HCT116 (cell line): ENCODE results near the gene LMCD1. TPM values are rescaled to one million over a fixed set of nuclear protein-coding genes. Genes with fewer than 3 reads are reported as not detected.
"Not testable (repeated sequence)": the region's sequence is repeated elsewhere in the genome, so short reads cannot be mapped to it uniquely, and the experiment has no call there.

ENCODE experiments used
- ATAC-seq: fragments of 200-7000 bp; cut with Tn5 transposase; 2 replicates; pipeline ENCODE4 v1.9.1; 2020; ENCODE audit warnings: mild to moderate bottlenecking, moderate library complexity
- BruUV-seq: library from RNA; stranded (reverse); fragments of 400-500 nt; replicated peaks from 2 replicates; lab custom pipeline; 2021; lab: Mats Ljungman, UMichigan
- CTCF ChIA-PET: fragments of 300-600 bp; sonication (Branson Sonifier 250); formaldehyde crosslinking; loops from one replicate; lab custom pipeline; 2021; ENCODE audit warnings: antibody characterized with exemption; lab: Charles Lee
- POLR2A ChIA-PET: fragments of 300-600, 350-600 bp; sonication (Branson Sonifier 250); formaldehyde crosslinking; loops from one replicate; lab custom pipeline; 2021; ENCODE audit warnings: antibody characterized with exemption; lab: Charles Lee
- RAD21 ChIA-PET, 2 experiments: fragments of 300-600 bp; sonication (Branson Sonifier 250); formaldehyde crosslinking; loops; one replicate each; lab custom pipeline; 2023; ENCODE audit warnings: low total read pairs in 2 of 2; ENCODE audit not compliant: uncharacterized antibody in 2 of 2, unreplicated experiment in 2 of 2, low non-redundant PET in 1 of 2; lab: Charles Lee
- DNase-seq: peaks from one replicate; pipeline ENCODE4 v3.0.0-alpha.2; 2010; ENCODE audit warnings: low read depth, low spot score
- H2AFZ ChIP-seq: fragments of 200-600 bp; shearing (Covaris generic), sonication (generic); 2 replicates; pipeline ENCODE4 v1.6.1; 2017; ENCODE audit warnings: low read depth, mixed run types, mixed read lengths, antibody characterized with exemption, low read length; ENCODE audit not compliant: poor library complexity, severe bottlenecking
- H3K27ac ChIP-seq: 2 replicates; pipeline ENCODE4 v1.5.1; 2012; ENCODE audit warnings: low read depth, low read length
- H3K27me3 ChIP-seq: fragments of 200-600 bp; sonication (generic); 2 replicates; pipeline ENCODE4 v1.6.1; 2016; ENCODE audit warnings: mixed run types, low read length, mixed read lengths; ENCODE audit not compliant: insufficient read depth
- H3K36me3 ChIP-seq, 2 experiments: fragments of 200-500 bp in 1 of 2; fragments of 200-600 bp in 1 of 2; sonication (Bioruptor generic) in 1 of 2; sonication (generic) in 1 of 2; 2 replicates each; pipeline versions ENCODE4 v1.5.1 to v1.6.1; 2014 to 2016; ENCODE audit warnings: low read length in 2 of 2, inconsistent platforms in 1 of 2, mixed read lengths in 1 of 2, mixed run types in 1 of 2; ENCODE audit not compliant: insufficient read depth in 2 of 2, control insufficient read depth in 1 of 2
- H3K4me1 ChIP-seq, 2 experiments: fragments of 200-600 bp in 1 of 2; sonication (generic) in 1 of 2; 2 replicates each; pipeline versions ENCODE4 v1.5.1 to v1.6.1; 2012 to 2017; ENCODE audit warnings: low read length in 2 of 2, inconsistent platforms in 1 of 2, mild to moderate bottlenecking in 1 of 2, mixed read lengths in 1 of 2, mixed run types in 1 of 2, moderate library complexity in 1 of 2; ENCODE audit not compliant: insufficient read depth in 2 of 2, control insufficient read depth in 1 of 2
- H3K4me2 ChIP-seq: fragments of 200-600 bp; sonication (generic); 2 replicates; pipeline ENCODE4 v1.6.1; 2017; ENCODE audit warnings: mixed run types, low read length, mixed read lengths
- H3K4me3 ChIP-seq, 2 experiments: fragments of 200-600 bp in 1 of 2; sonication (generic) in 1 of 2; replicated peaks in 1 of 2; 2 replicates each; pipeline ENCODE4 v1.5.1; 2011 to 2016; ENCODE audit warnings: low read length in 2 of 2, control low read depth in 1 of 2, low read depth in 1 of 2, mild to moderate bottlenecking in 1 of 2, mixed read lengths in 1 of 2, mixed run types in 1 of 2
- H3K79me2 ChIP-seq: fragments of 200-600 bp; sonication (generic); 2 replicates; pipeline ENCODE4 v1.6.1; 2017; ENCODE audit warnings: mild to moderate bottlenecking, mixed run types, low read length, moderate library complexity, mixed read lengths; ENCODE audit not compliant: insufficient read depth
- H3K9ac ChIP-seq: fragments of 200-600 bp; sonication (generic); 2 replicates; pipeline ENCODE4 v1.6.1; 2016; ENCODE audit warnings: low read length, mixed read lengths
- H3K9me2 ChIP-seq: fragments of 200-600 bp; sonication (generic), shearing (Covaris generic); 2 replicates; pipeline ENCODE4 v1.6.1; 2017; ENCODE audit warnings: mixed run types, mild to moderate bottlenecking, moderate library complexity; ENCODE audit not compliant: insufficient read depth
- H3K9me3 ChIP-seq, 2 experiments: fragments of 200-500 bp in 1 of 2; fragments of 200-600 bp in 1 of 2; sonication (Bioruptor generic) in 1 of 2; sonication (generic) in 1 of 2; 2 replicates each; pipeline ENCODE4 v1.6.1; 2014 to 2017; ENCODE audit warnings: low read length in 2 of 2, mixed read lengths in 2 of 2, inconsistent platforms in 1 of 2, low read depth in 1 of 2, mild to moderate bottlenecking in 1 of 2, mixed run types in 1 of 2, moderate library complexity in 1 of 2; ENCODE audit not compliant: control insufficient read depth in 1 of 2, insufficient read depth in 1 of 2
- H4K20me1 ChIP-seq: fragments of 200-600 bp; sonication (generic), shearing (Covaris generic); 2 replicates; pipeline ENCODE4 v1.6.1; 2017; ENCODE audit warnings: mixed run types, mild to moderate bottlenecking, moderate library complexity; ENCODE audit not compliant: insufficient read depth
- CTCF ChIP-seq, 3 experiments: fragments of 200-600 bp in 1 of 3; sonication (generic) in 1 of 3; IDR thresholded peaks in 2 of 3; conservative IDR thresholded peaks in 1 of 3; 2 replicates each; pipeline ENCODE4 v1.5.1; 2012 to 2017; ENCODE audit warnings: low read depth in 2 of 3, low read length in 2 of 3, antibody characterized with exemption in 1 of 3, borderline replicate concordance in 1 of 3, control low read depth in 1 of 3, mild to moderate bottlenecking in 1 of 3, mixed read lengths in 1 of 3, mixed run types in 1 of 3, moderate library complexity in 1 of 3; ENCODE audit not compliant: insufficient read depth in 1 of 3
- ELF1 ChIP-seq: IDR thresholded peaks from 2 replicates; pipeline ENCODE4 v1.6.1; 2012; ENCODE audit warnings: low read depth, borderline replicate concordance
- REST ChIP-seq: IDR thresholded peaks from 2 replicates; pipeline ENCODE4 v1.6.1; 2012; ENCODE audit warnings: low read depth
- YY1 ChIP-seq: IDR thresholded peaks from 2 replicates; pipeline ENCODE4 v1.6.1; 2011; ENCODE audit warnings: low read length, low read depth, moderate library complexity, mild to moderate bottlenecking; ENCODE audit not compliant: insufficient replicate concordance; ENCODE audit errors: extremely low read depth
- intact Hi-C: fragments of 100-400 bp; cut with micrococcal nuclease; formaldehyde crosslinking; loops from 2 replicates; pipeline ENCODE4 v1.10.0; 2022
- total RNA-seq: library from RNA; stranded (reverse); gene quantifications from one replicate; pipeline ENCODE4 v1.2.1, GENCODE V29; 2021; ENCODE audit not compliant: unreplicated experiment

LMCD1 gene
- total RNA-seq, 1 experiment from 2014 or later: 4.6 TPM

- H3K79me2 ChIP-seq, H3K27ac ChIP-seq, H2AFZ ChIP-seq, H3K4me3 ChIP-seq, RAD21 ChIA-PET, H3K36me3 ChIP-seq, H3K9ac ChIP-seq, H3K9me3 ChIP-seq, H4K20me1 ChIP-seq, H3K27me3 ChIP-seq, H3K4me2 ChIP-seq, BruUV-seq, CTCF ChIA-PET, ATAC-seq, DNase-seq, H3K9me2 ChIP-seq, intact Hi-C loops, H3K4me1 ChIP-seq, POLR2A ChIA-PET: not testable (repeated sequence)
Measured at GRCh38 chr3:8580434-8580833, 78.8 kb downstream of the LMCD1 start.

- H2AFZ ChIP-seq: no peak overlapping the region
- intact Hi-C loops: no loop called here
- no peaks in the 10 kb centered on the region for H3K36me3 ChIP-seq
- CTCF ChIA-PET: no interaction called here
- DNase-seq (no peak), ATAC-seq (no peak)
- H3K27ac ChIP-seq: no peak overlapping the region
- no peak overlapping the region for H3K4me3 ChIP-seq
- H3K9me2 ChIP-seq: no peaks in the 10 kb centered on the region
- no peaks in the 10 kb centered on the region for H3K4me1 ChIP-seq
- POLR2A ChIA-PET: no interaction called here
- H3K4me2 ChIP-seq: no peak overlapping the region
- TF ChIP-seq ELF1 (no peak), REST (no peak), CTCF (IDR thresholded peaks at IDR 0.05 in 2 of 3, conservative IDR thresholded peaks at IDR 0.05 in 1 of 3; ENCODE audit: borderline replicate concordance in 1 of 3, insufficient read depth in 1 of 3, low read depth in 2 of 3, low read length in 2 of 3) (no peak), YY1 (no peak)
- no peaks in the 10 kb centered on the region for H3K79me2 ChIP-seq
- RAD21 ChIA-PET: no interaction called here
- H3K27me3 ChIP-seq: no peaks in the 10 kb centered on the region
- H4K20me1 ChIP-seq: no peaks in the 10 kb centered on the region
- BruUV-seq: no TSS peak
- no peaks in the 10 kb centered on the region for H3K9me3 ChIP-seq
- no peak overlapping the region for H3K9ac ChIP-seq
Measured at GRCh38 chr3:8581373-8581772, 79.8 kb downstream of the LMCD1 start.
